DOHH2 (cell line): ENCODE measurements around the gene C9orf50.

ENCODE experiments used
- EZH2phosphoT487 ChIP-seq: fragments of 200-600 bp; sonication (generic); IDR thresholded peaks from 2 replicates; pipeline ENCODE4 v1.6.1; 2017; ENCODE audit warnings: borderline replicate concordance, mild to moderate bottlenecking, antibody characterized with exemption, low read length, moderate library complexity, mixed read lengths
- TF ChIP-seq, protein P1 (sequence below): fragments of 200-600 bp; sonication (generic); IDR thresholded peaks from one replicate; pipeline ENCODE4 v1.5.1; 2014; ENCODE audit warnings: antibody characterized with exemption, mild to moderate bottlenecking, low read depth, low read length; ENCODE audit not compliant: poor library complexity, severe bottlenecking

DNA sequence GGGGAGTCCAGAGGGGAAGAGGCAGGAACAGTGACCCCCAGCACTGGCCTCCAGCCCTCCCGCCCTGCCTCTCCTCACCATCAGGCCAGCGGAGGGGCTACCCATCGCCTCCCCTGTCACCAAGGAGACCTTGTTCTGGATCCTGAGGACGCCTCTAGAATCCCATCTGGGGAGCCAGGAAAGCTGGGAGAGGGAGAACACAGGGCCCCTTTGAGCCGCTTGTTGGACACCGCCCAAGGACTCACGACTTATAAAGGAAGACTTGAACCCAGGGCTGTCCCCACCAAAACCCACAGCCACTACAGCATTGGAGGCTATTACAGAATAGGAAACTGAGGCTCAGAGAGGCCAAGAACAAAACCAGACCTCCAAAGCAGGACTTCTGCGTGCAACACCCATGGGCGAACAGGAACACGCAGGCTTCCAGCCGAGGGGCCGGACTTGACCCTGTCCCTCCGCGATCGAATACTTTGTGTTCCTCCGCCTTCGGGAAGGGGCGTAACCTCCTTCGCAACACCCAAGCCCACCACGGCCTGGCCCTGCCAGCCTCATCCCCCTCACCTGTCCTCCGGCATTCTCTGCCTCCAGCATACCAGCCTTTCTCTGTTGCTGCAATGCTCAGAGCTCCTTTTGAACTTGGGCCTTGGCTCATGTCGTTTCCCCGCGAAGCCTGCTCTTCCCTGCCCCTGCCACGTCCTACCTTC lies 54.2 kb downstream of the C9orf50 start:
- TF ChIP-seq, protein P1, sequence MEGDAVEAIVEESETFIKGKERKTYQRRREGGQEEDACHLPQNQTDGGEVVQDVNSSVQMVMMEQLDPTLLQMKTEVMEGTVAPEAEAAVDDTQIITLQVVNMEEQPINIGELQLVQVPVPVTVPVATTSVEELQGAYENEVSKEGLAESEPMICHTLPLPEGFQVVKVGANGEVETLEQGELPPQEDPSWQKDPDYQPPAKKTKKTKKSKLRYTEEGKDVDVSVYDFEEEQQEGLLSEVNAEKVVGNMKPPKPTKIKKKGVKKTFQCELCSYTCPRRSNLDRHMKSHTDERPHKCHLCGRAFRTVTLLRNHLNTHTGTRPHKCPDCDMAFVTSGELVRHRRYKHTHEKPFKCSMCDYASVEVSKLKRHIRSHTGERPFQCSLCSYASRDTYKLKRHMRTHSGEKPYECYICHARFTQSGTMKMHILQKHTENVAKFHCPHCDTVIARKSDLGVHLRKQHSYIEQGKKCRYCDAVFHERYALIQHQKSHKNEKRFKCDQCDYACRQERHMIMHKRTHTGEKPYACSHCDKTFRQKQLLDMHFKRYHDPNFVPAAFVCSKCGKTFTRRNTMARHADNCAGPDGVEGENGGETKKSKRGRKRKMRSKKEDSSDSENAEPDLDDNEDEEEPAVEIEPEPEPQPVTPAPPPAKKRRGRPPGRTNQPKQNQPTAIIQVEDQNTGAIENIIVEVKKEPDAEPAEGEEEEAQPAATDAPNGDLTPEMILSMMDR: no peak
- no peak for TF ChIP-seq EZH2phosphoT487
